CD14-positive monocyte (primary cell): Measurements from ENCODE around the gene RCVRN. TPM values are rescaled to one million over a fixed set of nuclear protein-coding genes. Genes with fewer than 3 reads are reported as not detected.
A peak's percentile ranks its signal among the peaks of the same experiment; 100 is the strongest.

ENCODE experiments used
- DNase-seq, 3 donors: peaks; one replicate each; pipeline ENCODE4 v3.0.0-alpha.2; 2011 to 2022
- H2AFZ ChIP-seq: 2 replicates; pipeline ENCODE4 v1.6.0; 2012; ENCODE audit warnings: mild to moderate bottlenecking, low read depth, low read length, inconsistent platforms; ENCODE audit not compliant: insufficient read depth, poor library complexity, severe bottlenecking
- H3K27ac ChIP-seq, 2 donors: 1 replicate in 1 of 2; 2 replicates in 1 of 2; pipeline ENCODE4 v1.5.1; 2012 to 2013; ENCODE audit warnings: low read length in 2 of 2, control low read depth in 1 of 2, inconsistent platforms in 1 of 2, low read depth in 1 of 2, mild to moderate bottlenecking in 1 of 2
- H3K27me3 ChIP-seq, 2 donors: one replicate each; pipeline versions ENCODE4 v1.6.0 to v1.6.1; 2011 to 2013; ENCODE audit warnings: low read length in 2 of 2; ENCODE audit not compliant: control insufficient read depth in 2 of 2, insufficient read depth in 2 of 2
- H3K36me3 ChIP-seq, 2 donors: replicated peaks in 1 of 2; 1 replicate in 1 of 2; 2 replicates in 1 of 2; pipeline versions ENCODE4 v1.5.1 to v1.6.1; 2012 to 2013; ENCODE audit warnings: low read length in 2 of 2, control low read depth in 1 of 2, inconsistent platforms in 1 of 2, mild to moderate bottlenecking in 1 of 2; ENCODE audit not compliant: insufficient read depth in 2 of 2, control insufficient read depth in 1 of 2
- H3K4me1 ChIP-seq, 2 donors: 1 replicate in 1 of 2; 2 replicates in 1 of 2; pipeline versions ENCODE4 v1.5.1 to v1.6.1; 2012 to 2013; ENCODE audit warnings: low read length in 2 of 2, control low read depth in 1 of 2, inconsistent platforms in 1 of 2, mild to moderate bottlenecking in 1 of 2, moderate library complexity in 1 of 2; ENCODE audit not compliant: insufficient read depth in 2 of 2, control insufficient read depth in 1 of 2
- H3K4me2 ChIP-seq: replicated peaks from 2 replicates; pipeline ENCODE3; 2012; ENCODE audit warnings: low read length, moderate library complexity, mild to moderate bottlenecking; ENCODE audit not compliant: poor library complexity, severe bottlenecking; ENCODE audit errors: extremely low read depth
- H3K4me3 ChIP-seq, 3 experiments: fragments of 200-600 bp in 1 of 3; sonication (generic) in 1 of 3; replicated peaks in 1 of 3; 1 replicate in 2 of 3; 2 replicates in 1 of 3; pipeline ENCODE4 v1.5.1; 2011 to 2013; ENCODE audit warnings: low read length in 3 of 3, mild to moderate bottlenecking in 3 of 3, control low read depth in 2 of 3, low read depth in 2 of 3, inconsistent platforms in 1 of 3, moderate library complexity in 1 of 3
- H3K79me2 ChIP-seq: 2 replicates; pipeline ENCODE4 v1.6.0; 2012; ENCODE audit warnings: mild to moderate bottlenecking, control low read depth, inconsistent platforms, low read length, moderate library complexity; ENCODE audit not compliant: insufficient read depth
- H3K9ac ChIP-seq: 2 replicates; pipeline ENCODE4 v1.6.0; 2017; ENCODE audit warnings: low read length, mild to moderate bottlenecking; ENCODE audit not compliant: insufficient read depth, poor library complexity, severe bottlenecking
- H3K9me3 ChIP-seq, 2 donors: replicated peaks in 1 of 2; 1 replicate in 1 of 2; 2 replicates in 1 of 2; pipeline versions ENCODE4 v1.5.1 to v1.6.1; 2012 to 2013; ENCODE audit warnings: low read length in 2 of 2, control low read depth in 1 of 2; ENCODE audit not compliant: control insufficient read depth in 1 of 2, insufficient read depth in 1 of 2
- H4K20me1 ChIP-seq: 2 replicates; pipeline ENCODE4 v1.6.0; 2012; ENCODE audit warnings: mild to moderate bottlenecking, low read length, control low read depth, moderate library complexity; ENCODE audit not compliant: insufficient read depth
- H3K27ac Mint-ChIP-seq, 7 donors: one replicate each; pipeline ENCODE4 v1.8.0; 2020; ENCODE audit warnings: mild to moderate bottlenecking in 7 of 7, mixed read lengths in 7 of 7, moderate library complexity in 6 of 7, inconsistent platforms in 2 of 7
- H3K27me3 Mint-ChIP-seq, 3 donors: one replicate each; pipeline ENCODE4 v1.8.0; 2021 to 2022; ENCODE audit warnings: low read depth in 3 of 3, mild to moderate bottlenecking in 3 of 3, mixed read lengths in 3 of 3, moderate library complexity in 3 of 3, inconsistent platforms in 1 of 3
- H3K36me3 Mint-ChIP-seq, 2 donors: one replicate each; pipeline ENCODE4 v1.8.0; 2020; ENCODE audit warnings: mixed read lengths in 2 of 2, inconsistent platforms in 1 of 2, mild to moderate bottlenecking in 1 of 2
- H3K4me1 Mint-ChIP-seq: one replicate; pipeline ENCODE4 v1.8.0; 2020; ENCODE audit warnings: mild to moderate bottlenecking, mixed read lengths
- H3K4me3 Mint-ChIP-seq, 2 donors: one replicate each; pipeline ENCODE4 v1.8.0; 2020; ENCODE audit warnings: mild to moderate bottlenecking in 2 of 2, mixed read lengths in 2 of 2, moderate library complexity in 1 of 2
- H3K9me3 Mint-ChIP-seq, 7 donors: one replicate each; pipeline ENCODE4 v1.8.0; 2020 to 2022; ENCODE audit warnings: mixed read lengths in 7 of 7, mild to moderate bottlenecking in 6 of 7, moderate library complexity in 6 of 7, inconsistent platforms in 2 of 7
- WGBS: methylation state at CpG from one replicate; pipeline ENCODE4 v1.1.5; 2013; ENCODE audit warnings: missing lambda C conversion rate; ENCODE audit not compliant: insufficient coverage; 5-methylcytosine and 5-hydroxymethylcytosine counted together
- intact Hi-C, 2 donors: fragments of 100-400 bp; cut with micrococcal nuclease; formaldehyde crosslinking; loops; one replicate each; pipeline versions ENCODE4 v1.15.0 to v1.15.1; 2023
- polyA plus RNA-seq, 3 donors: library from polyadenylated mRNA; depleted of rRNA in 1 of 3; unstranded in 2 of 3; stranded (reverse) in 1 of 3; fragments of 300-500 nt in 2 of 3; fragments of >200 nt in 1 of 3; fragmentation: Illumina TruSeq in 2 of 3; gene quantifications; 1 replicate in 2 of 3; 2 replicates in 1 of 3; pipeline ENCODE4 v1.2.3, GENCODE V29; 2012 to 2021
- TF ChIP-seq, protein P1 (sequence below): fragments of 200-600 bp; IDR thresholded peaks from one replicate; pipeline ENCODE4 v1.8.0; 2022; ENCODE audit warnings: antibody characterized with exemption, mild to moderate bottlenecking

The RCVRN gene
- polyA plus RNA-seq, 3 donors = 2.5 TPM; not detected in 2

DNA sequence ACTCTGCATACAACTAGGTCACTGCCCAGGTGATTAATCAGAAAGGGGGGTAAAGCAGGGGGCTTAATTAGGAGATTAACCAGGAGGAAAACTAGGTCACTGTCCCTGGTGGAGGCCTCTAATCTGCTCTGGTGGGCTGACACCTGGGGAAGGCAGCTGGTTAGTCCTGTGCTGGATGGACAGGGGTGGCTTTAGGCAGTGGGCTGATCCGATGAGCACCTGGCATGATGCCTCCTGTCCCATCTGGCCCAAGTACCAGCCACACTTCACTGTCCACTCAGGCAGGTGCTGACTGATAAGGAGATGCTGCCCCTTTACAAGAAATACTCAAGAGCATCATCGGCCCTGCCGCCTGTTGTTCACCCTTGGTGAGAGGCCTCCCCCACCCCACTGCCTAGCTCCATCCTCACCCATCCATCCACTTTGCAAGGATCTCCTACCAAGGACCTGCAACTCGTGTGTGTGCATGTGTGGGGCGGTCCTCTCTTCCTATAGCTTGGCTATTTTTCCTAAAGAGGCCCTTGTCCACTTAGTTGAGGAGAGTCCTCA lies 13.8 kb upstream of the RCVRN start:
- Mint-ChIP-seq H3K4me3 (no peak overlapping the region), H3K4me1 (no peaks in the 10 kb centered on the region), H3K27ac (peak overlapping the region in 3 of 7 donors; percentile 19 to 56 (median 21)), H3K9me3 (peaks cover 0 to 2% (median 0%) of the 10 kb centered on the region in 7 donors), H3K27me3 (no peaks in the 10 kb centered on the region), H3K36me3 (peaks cover 89 to 98% of the 10 kb centered on the region in 2 donors)
- Histone ChIP-seq H3K9me3 (no peaks in the 10 kb centered on the region), H3K36me3 (peaks cover 88 to 100% of the 10 kb centered on the region in 2 donors), H3K9ac (no peak overlapping the region), H3K4me2 (no peak overlapping the region), H3K79me2 (no peaks in the 10 kb centered on the region), H4K20me1 (peaks cover 69% of the 10 kb centered on the region), H3K4me1 (no peaks in the 10 kb centered on the region), H3K27me3 (no peaks in the 10 kb centered on the region), H3K27ac (no peak overlapping the region), H3K4me3 (no peak overlapping the region), H2AFZ (no peak overlapping the region)
- no peak for DNase-seq
- intact Hi-C loops = no loop called here
- TF ChIP-seq, protein P1, sequence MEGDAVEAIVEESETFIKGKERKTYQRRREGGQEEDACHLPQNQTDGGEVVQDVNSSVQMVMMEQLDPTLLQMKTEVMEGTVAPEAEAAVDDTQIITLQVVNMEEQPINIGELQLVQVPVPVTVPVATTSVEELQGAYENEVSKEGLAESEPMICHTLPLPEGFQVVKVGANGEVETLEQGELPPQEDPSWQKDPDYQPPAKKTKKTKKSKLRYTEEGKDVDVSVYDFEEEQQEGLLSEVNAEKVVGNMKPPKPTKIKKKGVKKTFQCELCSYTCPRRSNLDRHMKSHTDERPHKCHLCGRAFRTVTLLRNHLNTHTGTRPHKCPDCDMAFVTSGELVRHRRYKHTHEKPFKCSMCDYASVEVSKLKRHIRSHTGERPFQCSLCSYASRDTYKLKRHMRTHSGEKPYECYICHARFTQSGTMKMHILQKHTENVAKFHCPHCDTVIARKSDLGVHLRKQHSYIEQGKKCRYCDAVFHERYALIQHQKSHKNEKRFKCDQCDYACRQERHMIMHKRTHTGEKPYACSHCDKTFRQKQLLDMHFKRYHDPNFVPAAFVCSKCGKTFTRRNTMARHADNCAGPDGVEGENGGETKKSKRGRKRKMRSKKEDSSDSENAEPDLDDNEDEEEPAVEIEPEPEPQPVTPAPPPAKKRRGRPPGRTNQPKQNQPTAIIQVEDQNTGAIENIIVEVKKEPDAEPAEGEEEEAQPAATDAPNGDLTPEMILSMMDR = no peak
- 93% methylated on average over 2 of the region's 5 CpGs for WGBS

DNA sequence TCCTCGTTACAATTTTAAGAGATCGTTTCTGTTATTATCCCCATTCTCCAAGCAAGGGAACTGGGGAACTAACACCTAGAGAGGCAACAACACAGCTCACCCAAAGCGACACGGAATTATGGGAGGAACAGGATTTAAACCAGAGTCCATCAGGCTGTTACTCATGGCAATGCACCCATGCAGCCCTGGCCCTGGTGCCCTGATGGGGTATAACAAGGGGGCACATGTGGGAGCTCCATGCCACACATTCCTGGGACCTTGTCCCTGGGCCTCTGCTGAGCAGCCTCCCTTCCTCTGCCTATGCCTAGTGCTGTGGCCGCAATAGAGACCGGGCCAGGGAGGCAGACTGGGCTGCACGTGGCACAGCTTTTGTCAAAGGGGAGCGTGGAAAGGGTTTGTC lies 13.3 kb upstream of the RCVRN start:
- Histone ChIP-seq H2AFZ (no peak overlapping the region), H4K20me1 (peaks cover 70% of the 10 kb centered on the region), H3K27me3 (no peaks in the 10 kb centered on the region), H3K4me3 (no peak overlapping the region), H3K9ac (no peak overlapping the region), H3K36me3 (peaks cover 88 to 100% of the 10 kb centered on the region in 2 donors), H3K4me1 (no peaks in the 10 kb centered on the region), H3K27ac (no peak overlapping the region), H3K9me3 (no peaks in the 10 kb centered on the region), H3K4me2 (no peak overlapping the region), H3K79me2 (no peaks in the 10 kb centered on the region)
- no peaks in the 10 kb centered on the region for H3K4me1 Mint-ChIP-seq
- peaks cover 89 to 99% of the 10 kb centered on the region in 2 donors for H3K36me3 Mint-ChIP-seq
- TF ChIP-seq, protein P1 = no peak
- peak overlapping the region in 3 of 7 donors; percentile 2 to 22 (median 19) for H3K27ac Mint-ChIP-seq
- 100% methylated on average over 5 of the region's 8 CpGs for WGBS
- peaks cover 0 to 2% (median 0%) of the 10 kb centered on the region in 7 donors for H3K9me3 Mint-ChIP-seq
- no peaks in the 10 kb centered on the region for H3K27me3 Mint-ChIP-seq
- H3K4me3 Mint-ChIP-seq = no peak overlapping the region
- no peak for DNase-seq
- intact Hi-C loops = no loop called here
